ENCODE measurements around the gene SEM1. TPM values are rescaled to one million over a fixed set of nuclear protein-coding genes. Genes with fewer than 3 reads are reported as not detected.
"Not testable (repeated sequence)": the region's sequence is repeated elsewhere in the genome, so short reads cannot be mapped to it uniquely, and the experiment has no call there.

Gene SEM1
- total RNA-seq, 1 donor from 2014 or later = 41.5 TPM

GRCh38 chr7:96665689-96666088 lies 44.0 kb downstream of the SEM1 start:
- no peaks in the 10 kb centered on the region for H3K36me3 Mint-ChIP-seq (ENCODE audit: low read depth)
- no peak for DNase-seq
- intact Hi-C loops (cut with micrococcal nuclease) = no loop called here
- no peak overlapping the region for H3K4me3 Mint-ChIP-seq
- no peaks in the 10 kb centered on the region for H3K27me3 Mint-ChIP-seq
- peaks cover 9% of the 10 kb centered on the region for H3K4me1 Mint-ChIP-seq
- no peaks in the 10 kb centered on the region for H3K9me3 Mint-ChIP-seq
- no peak overlapping the region for H3K27ac Mint-ChIP-seq

GRCh38 chr7:96664793-96665192 lies 44.9 kb downstream of the SEM1 start:
- Mint-ChIP-seq H3K4me1 (peaks cover 9% of the 10 kb centered on the region), H3K9me3 (no peaks in the 10 kb centered on the region), H3K4me3 (no peak overlapping the region), H3K36me3 (ENCODE audit: low read depth) (no peaks in the 10 kb centered on the region), H3K27ac (no peak overlapping the region), H3K27me3 (no peaks in the 10 kb centered on the region)
- DNase-seq = no peak
- intact Hi-C loops (cut with micrococcal nuclease) = no loop called here

- intact Hi-C loops (cut with micrococcal nuclease) = no loop called here
- H3K4me3 Mint-ChIP-seq = no peak overlapping the region
- H3K9me3 Mint-ChIP-seq = no peaks in the 10 kb centered on the region
- no peaks in the 10 kb centered on the region for H3K27me3 Mint-ChIP-seq
- no peaks in the 10 kb centered on the region for H3K36me3 Mint-ChIP-seq (ENCODE audit: low read depth)
- H3K27ac Mint-ChIP-seq = no peak overlapping the region
- no peak for DNase-seq
- H3K4me1 Mint-ChIP-seq = peaks cover 9% of the 10 kb centered on the region
Measured at GRCh38 chr7:96663871-96664445, 45.7 kb downstream of the SEM1 start.

- H3K27me3 Mint-ChIP-seq = no peaks in the 10 kb centered on the region
- intact Hi-C loops (cut with micrococcal nuclease) = no loop called here
Measured at GRCh38 chr7:96663457-96663856, 46.2 kb downstream of the SEM1 start.

GRCh38 chr7:96662151-96662550 lies 47.5 kb downstream of the SEM1 start:
- H3K27ac Mint-ChIP-seq; DNase-seq; H3K27me3 Mint-ChIP-seq; H3K4me3 Mint-ChIP-seq; intact Hi-C loops (cut with micrococcal nuclease); H3K36me3 Mint-ChIP-seq (ENCODE audit: low read depth); H3K9me3 Mint-ChIP-seq; H3K4me1 Mint-ChIP-seq: not testable (repeated sequence)

More at GRCh38 chr7:96663457-96663856, 46.2 kb downstream of the SEM1 start:
- no peak for DNase-seq
- Mint-ChIP-seq H3K27ac (no peak overlapping the region), H3K4me1 (peaks cover 9% of the 10 kb centered on the region), H3K9me3 (no peaks in the 10 kb centered on the region), H3K36me3 (ENCODE audit: low read depth) (no peaks in the 10 kb centered on the region), H3K4me3 (no peak overlapping the region)

- H3K36me3 Mint-ChIP-seq (ENCODE audit: low read depth) = no peaks in the 10 kb centered on the region
- H3K4me1 Mint-ChIP-seq = peaks cover 1% of the 10 kb centered on the region
- H3K27me3 Mint-ChIP-seq = no peaks in the 10 kb centered on the region
- no peak overlapping the region for H3K27ac Mint-ChIP-seq
- DNase-seq = no peak
- intact Hi-C loops (cut with micrococcal nuclease) = no loop called here
- no peak overlapping the region for H3K4me3 Mint-ChIP-seq
- peaks cover 3% of the 10 kb centered on the region for H3K9me3 Mint-ChIP-seq
Measured at GRCh38 chr7:96658022-96658412, 51.6 kb downstream of the SEM1 start.

GRCh38 chr7:96657347-96658021 lies 52.2 kb downstream of the SEM1 start:
- Mint-ChIP-seq H3K27me3 (no peaks in the 10 kb centered on the region), H3K36me3 (ENCODE audit: low read depth) (no peaks in the 10 kb centered on the region), H3K4me1 (no peaks in the 10 kb centered on the region), H3K9me3 (peaks cover 7% of the 10 kb centered on the region), H3K4me3 (no peak overlapping the region), H3K27ac (no peak overlapping the region)
- intact Hi-C loops (cut with micrococcal nuclease) = no loop called here
- no peak for DNase-seq

- Mint-ChIP-seq H3K27me3 (no peaks in the 10 kb centered on the region), H3K36me3 (ENCODE audit: low read depth) (no peaks in the 10 kb centered on the region), H3K4me1 (no peaks in the 10 kb centered on the region), H3K9me3 (peaks cover 7% of the 10 kb centered on the region), H3K27ac (no peak overlapping the region), H3K4me3 (no peak overlapping the region)
- intact Hi-C loops (cut with micrococcal nuclease) = no loop called here
- DNase-seq = no peak
Measured at GRCh38 chr7:96655956-96656355, 53.7 kb downstream of the SEM1 start.

- DNase-seq = no peak
- intact Hi-C loops (cut with micrococcal nuclease) = no loop called here
- H3K4me1 Mint-ChIP-seq = no peaks in the 10 kb centered on the region
- no peak overlapping the region for H3K27ac Mint-ChIP-seq
- peaks cover 7% of the 10 kb centered on the region for H3K9me3 Mint-ChIP-seq
- no peak overlapping the region for H3K4me3 Mint-ChIP-seq
- no peaks in the 10 kb centered on the region for H3K36me3 Mint-ChIP-seq (ENCODE audit: low read depth)
- no peaks in the 10 kb centered on the region for H3K27me3 Mint-ChIP-seq
Measured at GRCh38 chr7:96654630-96655188, 54.9 kb downstream of the SEM1 start.

GRCh38 chr7:96649981-96650380 lies 59.7 kb downstream of the SEM1 start:
- intact Hi-C loops (cut with micrococcal nuclease) = no loop called here
- DNase-seq = no peak
- no peaks in the 10 kb centered on the region for H3K36me3 Mint-ChIP-seq (ENCODE audit: low read depth)
- H3K9me3 Mint-ChIP-seq = peaks cover 7% of the 10 kb centered on the region
- H3K27ac Mint-ChIP-seq = no peak overlapping the region
- no peak overlapping the region for H3K4me3 Mint-ChIP-seq
- no peaks in the 10 kb centered on the region for H3K27me3 Mint-ChIP-seq
- no peaks in the 10 kb centered on the region for H3K4me1 Mint-ChIP-seq

GRCh38 chr7:96648784-96649183 lies 60.9 kb downstream of the SEM1 start:
- DNase-seq = no peak
- peaks cover 7% of the 10 kb centered on the region for H3K9me3 Mint-ChIP-seq
- H3K36me3 Mint-ChIP-seq (ENCODE audit: low read depth) = no peaks in the 10 kb centered on the region
- no peaks in the 10 kb centered on the region for H3K27me3 Mint-ChIP-seq
- H3K4me3 Mint-ChIP-seq = no peak overlapping the region
- no peaks in the 10 kb centered on the region for H3K4me1 Mint-ChIP-seq
- intact Hi-C loops (cut with micrococcal nuclease) = no loop called here
- no peak overlapping the region for H3K27ac Mint-ChIP-seq

- Mint-ChIP-seq H3K9me3 (peaks cover under 1% of the 10 kb centered on the region), H3K36me3 (ENCODE audit: low read depth) (no peaks in the 10 kb centered on the region), H3K27me3 (no peaks in the 10 kb centered on the region), H3K4me1 (no peaks in the 10 kb centered on the region), H3K4me3 (no peak overlapping the region), H3K27ac (no peak overlapping the region)
- DNase-seq = no peak
- intact Hi-C loops (cut with micrococcal nuclease) = no loop called here
Measured at GRCh38 chr7:96647733-96648132, 61.9 kb downstream of the SEM1 start.

- no peaks in the 10 kb centered on the region for H3K9me3 Mint-ChIP-seq
- H3K4me3 Mint-ChIP-seq = no peak overlapping the region
- DNase-seq = no peak
- H3K4me1 Mint-ChIP-seq = no peaks in the 10 kb centered on the region
- no peak overlapping the region for H3K27ac Mint-ChIP-seq
- no peaks in the 10 kb centered on the region for H3K36me3 Mint-ChIP-seq (ENCODE audit: low read depth)
- no peaks in the 10 kb centered on the region for H3K27me3 Mint-ChIP-seq
- intact Hi-C loops (cut with micrococcal nuclease) = no loop called here
Measured at GRCh38 chr7:96645084-96645483, 64.6 kb downstream of the SEM1 start.

- H3K27ac Mint-ChIP-seq; H3K36me3 Mint-ChIP-seq (ENCODE audit: low read depth); H3K9me3 Mint-ChIP-seq; intact Hi-C loops (cut with micrococcal nuclease); H3K4me3 Mint-ChIP-seq; H3K27me3 Mint-ChIP-seq; H3K4me1 Mint-ChIP-seq; DNase-seq: not testable (repeated sequence)
Measured at GRCh38 chr7:96643436-96643835, 66.2 kb downstream of the SEM1 start.

GRCh38 chr7:96640054-96640453 lies 69.6 kb downstream of the SEM1 start:
- no peaks in the 10 kb centered on the region for H3K4me1 Mint-ChIP-seq
- no peak for DNase-seq
- intact Hi-C loops (cut with micrococcal nuclease) = no loop called here
- H3K4me3 Mint-ChIP-seq = no peak overlapping the region
- no peak overlapping the region for H3K27ac Mint-ChIP-seq
- H3K9me3 Mint-ChIP-seq = no peaks in the 10 kb centered on the region
- peaks cover 4% of the 10 kb centered on the region for H3K27me3 Mint-ChIP-seq
- H3K36me3 Mint-ChIP-seq (ENCODE audit: low read depth) = no peaks in the 10 kb centered on the region
